ENCODE results near the gene GNAL. TPM values are rescaled to one million over a fixed set of nuclear protein-coding genes. Genes with fewer than 3 reads are reported as not detected.

GNAL gene
- total RNA-seq, 4 donors from 2014 or later, result 13.3 to 22.0 (median 19.9) TPM

GRCh38 chr18:11802158-11802557, 113.1 kb downstream of the GNAL start:
- Histone ChIP-seq H3K4me3 (no peak overlapping the region), H3K36me3 (no peaks in the 10 kb centered on the region), H3K4me1 (peaks cover 0 to 4% (median 0%) of the 10 kb centered on the region in 4 donors), H3K27ac (replicated peaks in 1 of 4) (no peak overlapping the region), H3K9me3 (no peaks in the 10 kb centered on the region), H3K27me3 (no peaks in the 10 kb centered on the region)
- no peak for DNase-seq (ENCODE audit: extremely low spot score)
- intact Hi-C loops (cut with DNase I), result no loop called here
- TF ChIP-seq EP300 (IDR thresholded peaks at IDR 0.05) (no peak), POLR2AphosphoS5 (IDR thresholded peaks at IDR 0.05) (no peak), POLR2A (IDR thresholded peaks at IDR 0.05; ENCODE audit: low read depth) (no peak), CTCF (IDR thresholded peaks at IDR 0.05) (no peak)
- WGBS, result 91% methylated on average over 6 of the region's 6 CpGs

- no peak for TF ChIP-seq POLR2A (IDR thresholded peaks at IDR 0.05; ENCODE audit: low read depth)
- no peak for TF ChIP-seq EP300 (IDR thresholded peaks at IDR 0.05)
- no peak for TF ChIP-seq POLR2AphosphoS5 (IDR thresholded peaks at IDR 0.05)
- TF ChIP-seq CTCF (IDR thresholded peaks at IDR 0.05), result no peak
- peaks cover 0 to 4% (median 0%) of the 10 kb centered on the region in 4 donors for H3K4me1 ChIP-seq
- H3K27ac ChIP-seq (replicated peaks in 1 of 4), result no peak overlapping the region
- WGBS, result 93% methylated on average over 10 of the region's 10 CpGs
- DNase-seq (ENCODE audit: extremely low spot score), result no peak
- intact Hi-C loops (cut with DNase I), result no loop called here
- no peak overlapping the region for H3K4me3 ChIP-seq
- no peaks in the 10 kb centered on the region for H3K9me3 ChIP-seq
- no peaks in the 10 kb centered on the region for H3K27me3 ChIP-seq
- no peaks in the 10 kb centered on the region for H3K36me3 ChIP-seq
These were observed 113.5 kb downstream of the GNAL start for GRCh38 chr18:11802586-11802985.

GRCh38 chr18:11807233-11807632, 118.2 kb downstream of the GNAL start:
- Histone ChIP-seq H3K27ac (replicated peaks in 1 of 4) (no peak overlapping the region), H3K4me1 (peaks cover 0 to 4% (median 0%) of the 10 kb centered on the region in 4 donors), H3K36me3 (no peaks in the 10 kb centered on the region), H3K27me3 (no peaks in the 10 kb centered on the region), H3K9me3 (no peaks in the 10 kb centered on the region), H3K4me3 (no peak overlapping the region)
- no peak for DNase-seq (ENCODE audit: extremely low spot score)
- WGBS, result 94% methylated on average over 7 of the region's 7 CpGs
- TF ChIP-seq POLR2A (IDR thresholded peaks at IDR 0.05; ENCODE audit: low read depth) (no peak), POLR2AphosphoS5 (IDR thresholded peaks at IDR 0.05) (no peak), CTCF (IDR thresholded peaks at IDR 0.05) (no peak)
- intact Hi-C loops (cut with DNase I), result no loop called here

GRCh38 chr18:11808001-11808855, 119.2 kb downstream of the GNAL start:
- Histone ChIP-seq H3K9me3 (no peaks in the 10 kb centered on the region), H3K27ac (replicated peaks in 1 of 4) (no peak overlapping the region), H3K36me3 (no peaks in the 10 kb centered on the region), H3K4me1 (peaks cover 0 to 4% (median 0%) of the 10 kb centered on the region in 4 donors), H3K4me3 (no peak overlapping the region), H3K27me3 (no peaks in the 10 kb centered on the region)
- WGBS, result 50% methylated on average over 11 of the region's 11 CpGs
- DNase-seq (ENCODE audit: extremely low spot score), result no peak
- TF ChIP-seq CTCF (IDR thresholded peaks at IDR 0.05), result no peak
- no peak for TF ChIP-seq POLR2A (IDR thresholded peaks at IDR 0.05; ENCODE audit: low read depth)
- no peak for TF ChIP-seq POLR2AphosphoS5 (IDR thresholded peaks at IDR 0.05)
- TF ChIP-seq EP300 (IDR thresholded peaks at IDR 0.05), result no peak
- intact Hi-C loops (cut with DNase I), result no loop called here
